IMR-90 (cell line): ENCODE data around the gene NPLOC4. TPM values are rescaled to one million over a fixed set of nuclear protein-coding genes. Genes with fewer than 3 reads are reported as not detected.

ENCODE experiments used
- ATAC-seq: fragments of 200-7000 bp; cut with Tn5 transposase; 2 replicates; pipeline ENCODE4 v1.9.1; 2020; ENCODE audit warnings: low read depth, mild to moderate bottlenecking, moderate library complexity
- BruUV-seq: library from RNA; stranded (reverse); fragments of 400-500 nt; replicated peaks from 2 replicates; lab custom pipeline; 2021; lab: Mats Ljungman, UMichigan
- CTCF ChIA-PET: fragments of 300-600 bp; formaldehyde crosslinking; extraction: SDS; loops from one replicate; lab custom pipeline; 2021; ENCODE audit warnings: antibody characterized with exemption; lab: Yijun Ruan, JAX
- POLR2A ChIA-PET: fragments of 300-600 bp; sonication (Branson Sonifier 250); formaldehyde crosslinking; loops from one replicate; lab custom pipeline; 2022; ENCODE audit warnings: antibody characterized with exemption; ENCODE audit not compliant: unreplicated experiment; lab: Charles Lee
- DNase-seq: peaks from one replicate; pipeline ENCODE4 v3.0.0; 2013
- H2AFZ ChIP-seq: replicated peaks from 2 replicates; pipeline ENCODE3; 2013; ENCODE audit warnings: low read length, mild to moderate bottlenecking; ENCODE audit not compliant: poor library complexity
- H2AK5ac ChIP-seq: 2 replicates; pipeline ENCODE4 v1.6.1; 2013; ENCODE audit warnings: low read depth, low read length, inconsistent platforms
- H2AK9ac ChIP-seq: replicated peaks from 2 replicates; pipeline ENCODE3; 2013; ENCODE audit warnings: mild to moderate bottlenecking, low read depth, low read length, moderate library complexity; ENCODE audit not compliant: poor library complexity
- H2BK120ac ChIP-seq: 2 replicates; pipeline ENCODE4 v1.6.1; 2013; ENCODE audit warnings: low read depth, low read length, inconsistent platforms
- H2BK15ac ChIP-seq: 3 replicates; pipeline ENCODE4 v1.6.1; 2013; ENCODE audit warnings: low read depth, low read length, inconsistent platforms
- H2BK20ac ChIP-seq: 2 replicates; pipeline ENCODE4 v1.6.1; 2013; ENCODE audit warnings: low read depth, mild to moderate bottlenecking, inconsistent platforms, low read length, moderate library complexity
- H2BK5ac ChIP-seq: 2 replicates; pipeline ENCODE4 v1.6.1; 2013; ENCODE audit warnings: mild to moderate bottlenecking, low read depth, low read length, inconsistent platforms; ENCODE audit not compliant: poor library complexity, severe bottlenecking
- H3K14ac ChIP-seq: replicated peaks from 2 replicates; pipeline ENCODE4 v1.6.1; 2013; ENCODE audit warnings: low read depth, low read length, inconsistent platforms
- H3K18ac ChIP-seq: 2 replicates; pipeline ENCODE4 v1.6.1; 2013; ENCODE audit warnings: low read depth, low read length, control low read depth
- H3K23ac ChIP-seq: 2 replicates; pipeline ENCODE4 v1.6.1; 2013; ENCODE audit warnings: low read depth, low read length, inconsistent platforms
- H3K27ac ChIP-seq: 2 replicates; pipeline ENCODE4 v1.5.1; 2013; ENCODE audit warnings: mild to moderate bottlenecking, control low read depth, low read length; ENCODE audit not compliant: insufficient read depth
- H3K27me3 ChIP-seq: 2 replicates; pipeline ENCODE4 v1.6.1; 2013; ENCODE audit warnings: low read length; ENCODE audit not compliant: control insufficient read depth, insufficient read depth
- H3K36me3 ChIP-seq: 2 replicates; pipeline ENCODE4 v1.6.1; 2013; ENCODE audit warnings: low read length, mixed read lengths; ENCODE audit not compliant: control insufficient read depth, insufficient read depth
- H3K4ac ChIP-seq: 2 replicates; pipeline ENCODE4 v1.6.1; 2013; ENCODE audit warnings: low read depth, low read length, inconsistent platforms
- H3K4me1 ChIP-seq: 2 replicates; pipeline ENCODE4 v1.6.1; 2013; ENCODE audit warnings: low read length, mixed read lengths; ENCODE audit not compliant: control insufficient read depth, insufficient read depth
- H3K4me2 ChIP-seq: 2 replicates; pipeline ENCODE4 v1.6.1; 2013; ENCODE audit warnings: low read depth, mild to moderate bottlenecking, control low read depth, low read length, moderate library complexity
- H3K4me3 ChIP-seq: 2 replicates; pipeline ENCODE4 v1.5.1; 2013; ENCODE audit warnings: low read depth, mild to moderate bottlenecking, control low read depth, low read length, moderate library complexity; ENCODE audit not compliant: insufficient read depth
- H3K56ac ChIP-seq: 2 replicates; pipeline ENCODE4 v1.6.1; 2013; ENCODE audit warnings: low read length, inconsistent platforms; ENCODE audit not compliant: insufficient read depth; ENCODE audit errors: extremely low read depth
- H3K79me1 ChIP-seq, 2 experiments: 2 replicates each; pipeline ENCODE4 v1.6.1; 2013; ENCODE audit warnings: low read length in 2 of 2, inconsistent platforms in 1 of 2, low read depth in 1 of 2
- H3K9ac ChIP-seq: 2 replicates; pipeline ENCODE4 v1.6.1; 2013; ENCODE audit warnings: low read depth, low read length, control low read depth
- H3K9me1 ChIP-seq: 2 replicates; pipeline ENCODE4 v1.6.1; 2013; ENCODE audit warnings: low read length, inconsistent platforms; ENCODE audit not compliant: insufficient read depth
- H3K9me3 ChIP-seq: 2 replicates; pipeline ENCODE4 v1.6.1; 2013; ENCODE audit warnings: low read length; ENCODE audit not compliant: control insufficient read depth, insufficient read depth
- H4K20me1 ChIP-seq: 2 replicates; pipeline ENCODE4 v1.6.1; 2013; ENCODE audit warnings: low read length, inconsistent platforms; ENCODE audit not compliant: insufficient read depth
- H4K5ac ChIP-seq: 2 replicates; pipeline ENCODE4 v1.6.1; 2013; ENCODE audit warnings: mild to moderate bottlenecking, low read depth, low read length, control low read depth
- H4K8ac ChIP-seq, 2 experiments: 2 replicates each; pipeline ENCODE4 v1.6.1; 2013; ENCODE audit warnings: low read depth in 2 of 2, low read length in 2 of 2, control low read depth in 1 of 2, inconsistent platforms in 1 of 2
- H4K91ac ChIP-seq: 2 replicates; pipeline ENCODE4 v1.6.1; 2013; ENCODE audit warnings: low read depth, low read length, inconsistent platforms; ENCODE audit not compliant: insufficient read depth
- BHLHE40 ChIP-seq: fragments of 150-350 bp; IDR thresholded peaks from 2 replicates; pipeline ENCODE4 v1.6.1; 2016; ENCODE audit warnings: mild to moderate bottlenecking, low read depth, low read length
- CEBPB ChIP-seq: IDR thresholded peaks from 2 replicates; pipeline ENCODE4 v1.6.1; 2012; ENCODE audit warnings: low read depth, low read length, improper control_type of control experiment
- CHD1 ChIP-seq: IDR thresholded peaks from 2 replicates; pipeline ENCODE4 v1.6.1; 2012; ENCODE audit warnings: low read depth, low read length, improper control_type of control experiment
- CTCF ChIP-seq: conservative IDR thresholded peaks from 2 replicates; pipeline ENCODE4 v1.5.1; 2012; ENCODE audit warnings: mild to moderate bottlenecking, low read depth, low read length, improper control_type of control experiment
- ELK1 ChIP-seq: fragments of 150-350 bp; IDR thresholded peaks from 2 replicates; pipeline ENCODE4 v1.6.1; 2016; ENCODE audit warnings: low read depth, mild to moderate bottlenecking, low read length, moderate library complexity, borderline replicate concordance
- FOS ChIP-seq: fragments of 150-350 bp; IDR thresholded peaks from 2 replicates; pipeline ENCODE4 v1.6.1; 2016; ENCODE audit warnings: low read depth, low read length
- MAFK ChIP-seq: IDR thresholded peaks from 2 replicates; pipeline ENCODE4 v1.6.1; 2012; ENCODE audit warnings: low read depth, low read length, improper control_type of control experiment
- MAZ ChIP-seq: IDR thresholded peaks from 2 replicates; pipeline ENCODE4 v1.6.1; 2012; ENCODE audit warnings: low read depth, mild to moderate bottlenecking, low read length, improper control_type of control experiment, moderate library complexity, borderline replicate concordance
- NFE2L2 ChIP-seq: fragments of 150-350 bp; IDR thresholded peaks from 2 replicates; pipeline ENCODE4 v1.6.1; 2016; ENCODE audit warnings: low read depth, mild to moderate bottlenecking, low read length
- POLR2A ChIP-seq: IDR thresholded peaks from 2 replicates; pipeline ENCODE4 v1.6.1; 2012; ENCODE audit warnings: mild to moderate bottlenecking, low read depth, low read length
- RAD21 ChIP-seq: IDR thresholded peaks from 2 replicates; pipeline ENCODE4 v1.6.1; 2012; ENCODE audit warnings: low read length, improper control_type of control experiment
- RCOR1 ChIP-seq: IDR thresholded peaks from 2 replicates; pipeline ENCODE4 v1.6.1; 2012; ENCODE audit warnings: mild to moderate bottlenecking, low read length, improper control_type of control experiment; ENCODE audit not compliant: insufficient replicate concordance
- RFX5 ChIP-seq: IDR thresholded peaks from 2 replicates; pipeline ENCODE4 v1.8.0; 2012; ENCODE audit warnings: low read depth, mild to moderate bottlenecking, low read length, moderate library complexity
- SMC3 ChIP-seq: fragments of 150-350 bp; IDR thresholded peaks from 2 replicates; pipeline ENCODE4 v1.6.1; 2016; ENCODE audit warnings: low read depth, mild to moderate bottlenecking, antibody characterized with exemption, low read length, moderate library complexity
- USF2 ChIP-seq: fragments of 150-350 bp; IDR thresholded peaks from 2 replicates; pipeline ENCODE4 v1.6.1; 2017; ENCODE audit warnings: mild to moderate bottlenecking, antibody characterized with exemption, low read length, low read depth
- WGBS, 2 experiments: methylation state at CpG; one replicate each; pipeline versions ENCODE4 v1.1.5 to v1.1.7; 2013; ENCODE audit warnings: missing lambda C conversion rate in 2 of 2; ENCODE audit not compliant: insufficient read length in 1 of 2; ENCODE audit errors: extremely low coverage in 2 of 2; 5-methylcytosine and 5-hydroxymethylcytosine counted together
- dilution Hi-C: fragments of 300-500 bp; cut with HindIII; formaldehyde crosslinking; loops from one replicate; pipeline ENCODE4 v1.14.3; 2018; ENCODE audit warnings: low sequenced_read_pairs; ENCODE audit not compliant: unreplicated experiment
- in situ Hi-C: fragments of 300-500 bp; cut with MboI; formaldehyde crosslinking; loops from 3 replicates; pipeline ENCODE4 v1.14.3; 2019; ENCODE audit warnings: low sequenced_read_pairs, inconsistent platforms, mixed read lengths
- intact Hi-C: fragments of 100-400 bp; cut with micrococcal nuclease; formaldehyde crosslinking; loops from 2 replicates; pipeline ENCODE4 v1.10.0; 2022
- polyA plus RNA-seq, 3 experiments: library from polyadenylated mRNA; depleted of rRNA; stranded (reverse); fragments of >200 nt; gene quantifications; 2 replicates each; pipeline ENCODE4 v1.2.3, GENCODE V29; 2012; ENCODE audit warnings: low replicate concordance in 1 of 3
- total RNA-seq: library from RNA; depleted of rRNA; stranded (reverse); fragments of >200 nt; gene quantifications from 2 replicates; pipeline ENCODE4 v1.2.3, GENCODE V29; 2012

NPLOC4 gene
- total and polyA plus RNA-seq, 2 of the 4 experiments (the other 2 are of a cell fraction) = 70.4 to 78.3 TPM

DNA sequence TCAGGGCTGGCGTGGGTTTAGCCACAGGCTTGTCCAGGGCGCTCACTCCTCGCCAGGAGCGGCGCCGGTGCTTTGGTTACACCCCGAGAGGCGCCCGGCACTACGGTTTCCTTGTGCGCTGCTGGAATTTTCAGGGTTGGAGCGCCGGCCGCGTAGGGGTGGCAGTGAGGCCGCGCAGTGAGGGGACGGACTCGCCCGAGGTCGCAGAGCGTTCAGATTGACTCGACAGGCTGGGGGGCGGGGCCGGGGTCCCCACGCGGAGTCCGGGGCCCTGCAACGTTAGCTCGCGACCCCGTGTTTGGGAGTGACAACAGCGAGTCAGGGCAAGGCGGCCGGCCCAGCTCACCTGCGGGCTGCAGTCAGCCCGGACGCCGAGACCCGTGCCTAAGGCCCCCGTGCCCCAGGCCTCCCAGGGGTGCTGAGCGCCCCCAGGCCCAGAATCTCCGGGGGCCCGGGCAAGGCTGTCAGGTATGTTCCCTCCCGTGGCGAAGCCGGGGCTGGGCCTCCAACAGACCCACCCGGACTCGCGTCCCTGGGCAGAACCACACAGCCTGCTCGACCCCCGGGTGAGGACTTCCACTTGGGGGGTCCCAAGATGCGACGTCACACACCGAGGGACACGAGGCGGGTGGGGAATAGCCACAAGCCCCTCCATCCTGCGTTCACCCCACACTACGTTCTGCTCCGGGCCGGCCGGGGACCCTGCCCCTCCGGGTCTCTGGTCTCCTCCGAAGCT lies 123.0 kb downstream of the NPLOC4 start:
- POLR2A ChIA-PET = interaction anchor here (0.5 to 0.6 kb wide), 2 partner anchors 43 to 1567 kb away, joined by 3 to 5 read pairs; no protein-coding TSS in a partner anchor
- TF ChIP-seq SMC3 (no peak), FOS (no peak), ELK1 (no peak), CHD1 (no peak), USF2 (no peak), RAD21 (no peak), CTCF (no peak), RCOR1 (no peak), NFE2L2 (no peak), BHLHE40 (no peak), MAFK (no peak), POLR2A (no peak), CEBPB (no peak), RFX5 (no peak), MAZ (no peak)

More for the DNA sequence above, 123.0 kb downstream of the NPLOC4 start:
- intact Hi-C loops = no loop called here
- peak overlapping the region; percentile 92 to 96 for H4K8ac ChIP-seq
- H3K27ac ChIP-seq = peak overlapping the region; percentile 99
- H3K14ac ChIP-seq = peak overlapping the region; percentile 98
- 0% methylated on average over 28 of the region's 64 CpGs; no CpG with 5 or more reads in 1 of the 2 experiments for WGBS, 2 experiments
- H3K79me1 ChIP-seq = peaks cover 6 to 65% of the 10 kb centered on the region in 2 experiments; a peak in 3 of 4 replicates
- no peaks in the 10 kb centered on the region for H3K9me3 ChIP-seq
- H3K4me3 ChIP-seq = peak overlapping the region; percentile 43
- peak overlapping the region; percentile 27; the same call in 1 of the 2 replicates for H2BK20ac ChIP-seq
- no peaks in the 10 kb centered on the region for H3K27me3 ChIP-seq
- H4K91ac ChIP-seq = peak overlapping the region; percentile 99
- H4K5ac ChIP-seq = peak overlapping the region; percentile 95
- H2AK9ac ChIP-seq = peak overlapping the region; percentile 100
- peak overlapping the region; percentile 77 for H3K18ac ChIP-seq
- H4K20me1 ChIP-seq = peaks cover 62% of the 10 kb centered on the region
- H3K9me1 ChIP-seq = no peaks in the 10 kb centered on the region
- peak overlapping the region; percentile 99 for H3K4ac ChIP-seq
- peak overlapping the region; percentile 84 for H3K4me2 ChIP-seq
- peak overlapping the region; percentile 95 for H2BK5ac ChIP-seq
- peak; percentile 68 for DNase-seq
- H2AFZ ChIP-seq = peak overlapping the region; percentile 86
- peak overlapping the region; percentile 88 for H3K23ac ChIP-seq
- CTCF ChIA-PET = no interaction called here
- H3K4me1 ChIP-seq = peaks cover 25% of the 10 kb centered on the region
- peak overlapping the region; percentile 99 for H2AK5ac ChIP-seq
- peak overlapping the region; percentile 97 for H3K9ac ChIP-seq
- peak overlapping the region; percentile 82; the same call in 1 of the 3 replicates for H2BK15ac ChIP-seq
- H2BK120ac ChIP-seq = peak overlapping the region; percentile 90
- no TSS peak for BruUV-seq
- H3K56ac ChIP-seq = peak overlapping the region; percentile 94
- in situ Hi-C loops = no loop called here
- peaks cover 33% of the 10 kb centered on the region for H3K36me3 ChIP-seq
- dilution Hi-C loops = no loop called here
- peak; percentile 1 for ATAC-seq
